HG02678 (cell line): ENCODE results near the gene TMEM138.

ENCODE experiments used
- ATAC-seq: cut with Tn5 transposase; IDR thresholded peaks from one replicate; pipeline ENCODE4 v1.9.1; 2021; ENCODE audit warnings: mild to moderate bottlenecking, moderate library complexity; ENCODE audit not compliant: unreplicated experiment

Gene TMEM138

GRCh38 chr11:61404641-61405040 lies 42.5 kb downstream of the TMEM138 start:
- no peak for ATAC-seq

GRCh38 chr11:61406067-61406466 lies 43.9 kb downstream of the TMEM138 start:
- ATAC-seq, result no peak

- no peak for ATAC-seq
These were observed 45.0 kb downstream of the TMEM138 start for GRCh38 chr11:61406991-61407728.

GRCh38 chr11:61411589-61411988 lies 49.4 kb downstream of the TMEM138 start:
- ATAC-seq, result no peak

- no peak for ATAC-seq
These were observed 51.3 kb downstream of the TMEM138 start for GRCh38 chr11:61413496-61413895.

GRCh38 chr11:61414547-61414946 lies 52.4 kb downstream of the TMEM138 start:
- no peak for ATAC-seq

- no peak for ATAC-seq
These were observed 53.2 kb downstream of the TMEM138 start for GRCh38 chr11:61415381-61415780.

GRCh38 chr11:61416941-61417340 lies 54.8 kb downstream of the TMEM138 start:
- no peak for ATAC-seq

GRCh38 chr11:61417670-61418069 lies 55.5 kb downstream of the TMEM138 start:
- ATAC-seq, result no peak

- no peak for ATAC-seq
These were observed 56.0 kb downstream of the TMEM138 start for GRCh38 chr11:61418136-61418535.
